Measurements from ENCODE around the gene TXLNB.
A peak's percentile ranks its signal among the peaks of the same experiment; 100 is the strongest.

TXLNB gene

DNA sequence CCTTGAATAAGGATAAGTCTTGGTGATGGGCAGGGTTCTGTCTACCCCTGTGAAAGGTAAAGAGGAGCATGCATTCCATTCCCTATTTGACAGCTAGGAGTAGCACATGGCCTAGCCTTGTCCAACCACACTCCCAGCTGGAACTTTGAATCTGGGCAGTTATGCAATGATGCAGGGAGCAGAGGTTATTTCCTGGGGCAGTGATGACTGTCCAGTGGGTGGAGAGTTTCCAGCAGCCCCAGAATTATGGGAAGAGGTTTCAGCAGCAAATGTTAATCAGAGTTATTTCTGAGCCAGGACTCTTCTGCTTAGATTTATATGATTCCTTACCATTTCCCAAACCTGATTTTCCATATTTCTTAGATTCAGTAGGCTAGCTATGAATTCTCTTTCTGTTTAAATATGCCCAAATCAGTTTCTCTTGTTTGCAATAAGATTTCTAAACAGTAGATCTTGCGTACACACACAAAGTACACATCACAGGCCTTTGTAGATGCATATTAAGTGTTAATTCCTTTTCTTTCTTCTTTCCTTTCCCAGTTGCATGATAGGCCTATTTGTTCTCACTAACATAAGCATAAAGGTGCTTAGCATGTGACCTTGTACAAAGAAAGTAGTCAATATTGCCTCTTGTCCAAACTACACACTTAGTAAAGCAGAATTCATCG is 17.3 kb upstream of the TXLNB start:
- peak in 1 of 2 donors; percentile 26 for DNase-seq
- Histone ChIP-seq H3K4me1 (peaks cover 0 to 7% (median 1%) of the 10 kb centered on the region in 4 donors), H3K9me3 (no peaks in the 10 kb centered on the region), H3K27ac (no peak overlapping the region), H3K36me3 (no peaks in the 10 kb centered on the region), H3K4me3 (no peak overlapping the region), H3K27me3 (no peaks in the 10 kb centered on the region)
- TF ChIP-seq, protein P1, sequence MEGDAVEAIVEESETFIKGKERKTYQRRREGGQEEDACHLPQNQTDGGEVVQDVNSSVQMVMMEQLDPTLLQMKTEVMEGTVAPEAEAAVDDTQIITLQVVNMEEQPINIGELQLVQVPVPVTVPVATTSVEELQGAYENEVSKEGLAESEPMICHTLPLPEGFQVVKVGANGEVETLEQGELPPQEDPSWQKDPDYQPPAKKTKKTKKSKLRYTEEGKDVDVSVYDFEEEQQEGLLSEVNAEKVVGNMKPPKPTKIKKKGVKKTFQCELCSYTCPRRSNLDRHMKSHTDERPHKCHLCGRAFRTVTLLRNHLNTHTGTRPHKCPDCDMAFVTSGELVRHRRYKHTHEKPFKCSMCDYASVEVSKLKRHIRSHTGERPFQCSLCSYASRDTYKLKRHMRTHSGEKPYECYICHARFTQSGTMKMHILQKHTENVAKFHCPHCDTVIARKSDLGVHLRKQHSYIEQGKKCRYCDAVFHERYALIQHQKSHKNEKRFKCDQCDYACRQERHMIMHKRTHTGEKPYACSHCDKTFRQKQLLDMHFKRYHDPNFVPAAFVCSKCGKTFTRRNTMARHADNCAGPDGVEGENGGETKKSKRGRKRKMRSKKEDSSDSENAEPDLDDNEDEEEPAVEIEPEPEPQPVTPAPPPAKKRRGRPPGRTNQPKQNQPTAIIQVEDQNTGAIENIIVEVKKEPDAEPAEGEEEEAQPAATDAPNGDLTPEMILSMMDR (IDR thresholded peaks at IDR 0.05): no peak
- intact Hi-C loops (cut with DNase I; ENCODE audit: low total_unique reads): no loop called here

DNA sequence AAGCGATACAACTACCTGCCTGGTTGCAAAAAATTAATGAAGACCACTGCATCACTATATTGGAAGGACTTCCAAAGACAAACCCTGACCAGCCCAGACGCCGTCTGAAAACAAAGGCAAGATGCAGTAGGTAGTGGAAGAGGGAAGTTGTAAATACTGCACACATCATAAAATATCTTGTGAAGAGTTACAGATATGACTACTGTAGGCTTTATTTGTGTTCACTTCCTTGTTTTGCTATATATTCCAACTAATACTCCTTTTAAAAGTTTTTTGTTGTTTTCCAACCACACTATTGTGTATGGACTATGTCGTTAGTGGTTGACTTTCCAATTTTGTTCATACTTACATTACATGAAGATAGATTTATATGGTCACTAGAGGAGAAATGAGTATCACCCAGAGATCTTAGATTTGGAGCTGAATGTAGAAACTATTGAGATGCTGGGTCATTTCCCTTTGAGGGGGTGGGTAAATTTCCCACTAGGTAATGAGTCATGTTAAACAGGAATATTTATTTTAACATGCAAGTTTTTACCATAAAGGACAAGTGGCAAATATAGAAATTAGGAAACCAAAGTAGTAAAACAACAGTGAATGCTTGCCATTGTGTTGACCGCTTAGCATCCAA is 16.6 kb upstream of the TXLNB start:
- Histone ChIP-seq H3K27me3 (no peaks in the 10 kb centered on the region), H3K4me1 (peaks cover 0 to 7% (median 1%) of the 10 kb centered on the region in 4 donors), H3K9me3 (no peaks in the 10 kb centered on the region), H3K27ac (no peak overlapping the region), H3K4me3 (no peak overlapping the region), H3K36me3 (no peaks in the 10 kb centered on the region)
- DNase-seq: no peak
- TF ChIP-seq, protein P1 (IDR thresholded peaks at IDR 0.05): no peak
- intact Hi-C loops (cut with DNase I; ENCODE audit: low total_unique reads): no loop called here

DNA sequence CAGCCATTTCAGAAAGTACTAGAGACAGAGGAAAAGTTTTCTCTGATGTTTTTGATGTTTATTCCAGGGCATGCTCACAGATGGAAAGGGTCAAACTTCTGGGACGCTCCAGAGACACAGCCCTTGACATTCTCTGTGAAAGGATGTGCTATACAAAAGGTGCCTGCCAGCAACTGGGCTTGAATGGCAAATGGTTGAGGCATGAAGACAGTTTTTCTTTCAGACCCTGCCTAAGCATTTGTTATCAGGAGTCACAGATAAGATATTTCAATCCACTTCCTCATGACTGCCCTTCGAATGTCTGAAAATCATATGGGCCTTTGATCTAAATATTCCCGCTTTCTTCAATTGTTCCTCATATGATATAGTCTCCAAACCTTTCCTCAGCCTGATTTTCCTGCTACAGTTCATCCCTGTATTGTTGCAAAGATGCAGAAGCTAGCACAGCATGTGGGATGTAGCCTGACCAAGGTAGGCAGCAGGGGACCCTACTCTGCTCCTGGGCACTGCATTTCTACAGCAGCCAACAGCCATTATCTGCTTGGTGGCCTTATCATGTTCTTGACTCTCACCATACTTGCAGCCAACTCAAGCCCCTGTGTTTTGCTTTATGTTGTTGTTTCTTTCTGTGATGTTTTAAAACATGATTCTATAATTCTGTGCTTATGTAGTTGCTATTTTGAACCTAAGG is 14.6 kb upstream of the TXLNB start:
- no peak overlapping the region for H3K4me3 ChIP-seq
- no peak overlapping the region for H3K27ac ChIP-seq
- H3K4me1 ChIP-seq: peaks cover 0 to 7% (median 1%) of the 10 kb centered on the region in 4 donors
- no peaks in the 10 kb centered on the region for H3K36me3 ChIP-seq
- intact Hi-C loops (cut with DNase I; ENCODE audit: low total_unique reads): no loop called here
- no peaks in the 10 kb centered on the region for H3K9me3 ChIP-seq
- DNase-seq: no peak
- TF ChIP-seq, protein P1 (IDR thresholded peaks at IDR 0.05): no peak
- no peaks in the 10 kb centered on the region for H3K27me3 ChIP-seq

DNA sequence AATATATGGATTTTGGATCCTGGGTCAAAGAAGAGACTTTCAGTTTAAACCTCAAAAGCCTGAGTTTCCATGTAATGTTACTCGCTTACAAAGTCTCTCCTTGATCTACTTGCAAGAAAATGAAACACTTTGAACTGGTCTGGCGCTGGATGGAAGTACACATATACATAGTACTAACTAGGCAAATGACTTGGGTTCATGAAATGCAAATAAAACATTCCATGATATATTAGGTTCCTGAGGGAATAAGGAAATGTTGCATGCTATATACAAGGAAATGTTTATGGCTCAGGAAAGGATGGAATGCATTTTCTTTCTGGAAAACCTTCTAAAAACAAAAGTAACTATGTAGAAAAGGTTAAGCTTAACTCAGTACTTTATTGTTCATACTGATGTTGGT is 11.4 kb upstream of the TXLNB start:
- Histone ChIP-seq H3K4me1 (no peaks in the 10 kb centered on the region), H3K36me3 (no peaks in the 10 kb centered on the region), H3K27me3 (no peaks in the 10 kb centered on the region), H3K27ac (no peak overlapping the region), H3K4me3 (no peak overlapping the region), H3K9me3 (no peaks in the 10 kb centered on the region)
- DNase-seq: no peak
- TF ChIP-seq, protein P1 (IDR thresholded peaks at IDR 0.05): no peak
- intact Hi-C loops (cut with DNase I; ENCODE audit: low total_unique reads): no loop called here

DNA sequence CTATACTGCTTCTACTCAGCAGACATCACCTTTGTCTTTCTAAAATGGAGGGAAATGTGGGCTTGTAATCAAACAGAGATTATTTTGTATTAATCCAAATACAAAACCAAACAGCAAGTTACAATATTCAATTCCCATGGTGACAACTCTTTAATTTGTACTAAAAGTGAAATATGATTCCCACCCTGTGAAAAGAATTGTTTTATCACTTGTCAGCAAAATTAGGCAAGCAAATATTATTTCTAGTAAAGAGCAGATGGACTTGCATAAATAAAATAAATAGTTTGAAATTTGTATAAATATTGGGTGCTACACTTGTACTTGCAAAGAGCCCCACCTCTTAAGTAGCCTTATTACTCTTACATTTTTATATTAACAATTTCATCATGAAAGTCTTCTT is 6.1 kb upstream of the TXLNB start:
- no peak for DNase-seq
- H3K4me1 ChIP-seq: no peaks in the 10 kb centered on the region
- intact Hi-C loops (cut with DNase I; ENCODE audit: low total_unique reads): no loop called here
- H3K4me3 ChIP-seq: no peak overlapping the region
- TF ChIP-seq, protein P1 (IDR thresholded peaks at IDR 0.05): no peak
- no peaks in the 10 kb centered on the region for H3K27me3 ChIP-seq
- no peaks in the 10 kb centered on the region for H3K36me3 ChIP-seq
- H3K9me3 ChIP-seq: no peaks in the 10 kb centered on the region
- no peak overlapping the region for H3K27ac ChIP-seq
